ENCODE results near the gene RIN3. TPM values are rescaled to one million over a fixed set of nuclear protein-coding genes. Genes with fewer than 3 reads are reported as not detected.

Gene RIN3
- total RNA-seq, 1 donor from 2014 or later = 4.4 TPM

DNA sequence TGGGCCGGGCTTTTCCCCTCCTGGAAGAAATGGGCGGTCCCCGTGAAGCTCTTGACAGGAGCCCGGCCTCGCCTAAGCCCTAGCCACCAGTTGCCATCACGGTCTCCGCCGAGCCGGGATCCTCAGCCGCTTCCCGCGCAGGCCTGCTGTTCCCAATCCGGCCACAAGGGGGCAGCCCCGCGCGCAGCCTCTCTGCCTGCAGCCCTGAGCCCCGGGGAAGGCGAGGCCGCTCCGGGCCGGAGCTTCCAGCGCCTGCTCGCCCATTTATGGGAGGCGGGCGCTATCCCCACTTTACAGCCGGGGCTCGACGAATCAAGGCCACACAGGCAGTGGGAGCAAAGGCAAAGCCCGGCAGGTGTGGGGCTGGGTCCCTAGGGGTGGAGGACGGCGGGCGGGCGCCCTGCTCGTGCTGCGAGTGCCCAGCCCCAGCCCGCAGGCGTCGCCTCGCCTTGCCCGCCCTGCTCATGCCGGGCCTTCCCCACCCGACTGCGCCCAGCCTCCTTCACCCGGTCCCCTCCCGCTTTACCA lies 173.4 kb downstream of the RIN3 start:
- peak; percentile 54 to 73 for DNase-seq (ENCODE audit: low read depth in 2 of 2)

DNA sequence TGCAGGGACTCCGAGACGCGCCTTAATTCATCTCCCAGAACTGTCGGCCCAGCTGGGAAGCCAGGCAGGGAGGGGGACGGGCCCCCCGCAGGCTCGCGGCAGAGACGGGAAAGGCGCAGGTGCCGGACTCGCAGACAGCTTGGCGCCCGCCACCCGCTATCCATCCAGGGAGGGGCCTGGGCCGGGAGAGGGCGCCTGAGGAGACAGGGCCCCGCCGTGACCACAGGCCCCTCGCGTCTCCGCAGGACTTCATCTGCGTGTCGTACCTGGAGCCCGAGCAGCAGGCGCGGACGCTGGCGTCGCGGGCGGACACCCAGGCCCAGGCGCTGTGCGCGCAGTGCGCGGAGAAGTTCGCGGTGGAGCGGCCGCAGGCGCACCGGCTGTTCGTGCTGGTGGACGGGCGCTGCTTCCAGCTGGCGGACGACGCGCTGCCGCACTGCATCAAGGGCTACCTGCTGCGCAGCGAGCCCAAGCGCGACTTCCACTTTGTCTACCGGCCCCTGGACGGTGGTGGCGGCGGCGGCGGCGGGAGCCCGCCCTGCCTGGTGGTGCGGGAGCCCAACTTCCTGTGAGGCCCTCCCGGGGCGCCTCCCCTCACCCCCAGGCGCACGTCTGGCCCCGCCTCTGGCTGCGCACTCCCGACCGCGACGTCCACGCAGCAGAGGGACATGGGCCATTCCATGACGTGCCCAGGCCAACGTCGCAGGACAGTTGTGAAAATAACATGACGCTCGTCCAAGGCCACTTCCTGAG lies 174.3 kb downstream of the RIN3 start:
- DNase-seq (ENCODE audit: low read depth in 2 of 2) = peak in 1 of 2 donors; percentile 69

- DNase-seq (ENCODE audit: low read depth in 2 of 2) = no peak
These were observed 175.1 kb downstream of the RIN3 start for GRCh38 chr14:92688434-92689375.

- DNase-seq (ENCODE audit: low read depth in 2 of 2) = peak; percentile 63 to 81
These were observed 176.8 kb downstream of the RIN3 start for GRCh38 chr14:92690171-92691011.

DNA sequence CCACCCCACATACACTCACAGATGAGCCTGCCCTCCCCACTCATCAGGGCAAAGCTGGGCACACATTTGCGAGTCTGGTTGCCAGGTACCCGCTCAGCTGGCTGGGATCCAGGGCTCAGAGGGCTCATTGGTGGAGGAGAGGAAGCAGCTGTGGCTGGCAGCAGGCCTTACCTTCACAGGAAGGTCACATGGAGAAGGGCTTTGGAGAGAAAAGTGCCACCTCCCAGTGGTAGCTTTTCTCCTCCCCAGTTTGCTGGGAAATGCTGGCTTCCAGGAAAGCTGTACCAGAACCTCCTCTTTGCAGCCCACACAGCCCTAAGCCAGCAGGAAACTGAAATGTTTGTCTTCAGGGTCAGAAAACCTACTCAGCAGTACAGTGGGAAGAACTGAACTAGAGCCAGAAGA lies 179.2 kb downstream of the RIN3 start:
- DNase-seq (ENCODE audit: low read depth in 2 of 2) = peak; percentile 38 to 45

DNA sequence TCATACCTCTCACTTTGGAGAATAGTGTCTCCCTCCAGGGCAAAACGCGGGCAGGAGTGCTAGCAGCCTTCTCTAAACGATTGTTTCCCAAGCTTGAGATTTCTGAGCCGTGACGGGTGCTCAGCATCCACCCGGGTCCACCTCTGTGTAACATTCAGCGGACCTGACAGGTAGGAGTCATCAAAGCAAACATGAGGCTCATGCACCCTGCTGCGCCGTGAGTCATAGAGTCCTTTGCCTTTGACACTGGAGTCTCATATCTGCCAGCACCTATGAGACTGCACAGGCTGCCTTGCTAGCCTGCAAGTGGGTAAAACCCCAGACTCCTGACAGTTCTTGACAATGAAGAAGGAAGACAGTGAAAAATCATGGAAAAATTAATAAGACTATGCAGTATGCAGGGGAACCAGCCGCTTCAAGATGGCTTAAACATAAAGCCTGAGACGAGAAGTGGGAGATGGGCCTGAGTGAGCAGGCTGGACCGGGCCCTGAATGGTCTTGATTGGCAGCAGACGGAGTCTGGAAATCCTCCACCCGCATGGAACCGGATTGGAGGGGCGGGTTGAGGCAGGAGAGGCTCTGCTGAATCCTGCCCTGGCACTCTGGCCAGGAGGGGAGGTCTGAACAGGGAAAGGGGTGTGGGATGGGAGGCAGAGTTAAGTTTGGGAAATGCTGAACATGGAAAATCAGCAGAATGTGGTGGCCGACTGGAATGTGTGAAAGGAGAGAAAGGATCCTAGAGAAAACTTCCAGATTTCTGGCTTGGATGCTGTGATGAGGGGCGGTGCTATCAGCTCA lies 180.6 kb downstream of the RIN3 start:
- no peak for DNase-seq (ENCODE audit: low read depth in 2 of 2)

DNA sequence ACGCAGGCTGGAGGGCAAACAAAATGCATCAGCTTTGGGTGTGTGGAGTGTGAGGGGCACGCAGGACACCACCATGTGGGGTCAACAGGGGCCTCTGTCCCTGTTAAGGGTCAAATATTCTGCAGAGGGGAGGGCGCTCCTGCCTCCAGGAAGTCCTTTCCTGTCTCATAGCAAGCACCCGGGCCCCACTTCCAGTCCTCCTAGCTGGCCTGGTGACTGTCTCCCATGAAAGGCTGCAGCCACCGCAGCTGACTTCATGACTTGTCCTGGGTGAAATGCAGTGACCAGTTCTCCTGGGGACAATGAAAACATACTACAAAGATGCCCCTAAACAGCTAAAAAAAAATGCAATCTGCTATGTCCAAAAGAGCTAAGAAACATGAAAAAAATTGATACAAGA lies 181.2 kb downstream of the RIN3 start:
- no peak for DNase-seq (ENCODE audit: low read depth in 2 of 2)

GRCh38 chr14:92695562-92695961 lies 182.0 kb downstream of the RIN3 start:
- DNase-seq (ENCODE audit: low read depth in 2 of 2) = no peak

DNA sequence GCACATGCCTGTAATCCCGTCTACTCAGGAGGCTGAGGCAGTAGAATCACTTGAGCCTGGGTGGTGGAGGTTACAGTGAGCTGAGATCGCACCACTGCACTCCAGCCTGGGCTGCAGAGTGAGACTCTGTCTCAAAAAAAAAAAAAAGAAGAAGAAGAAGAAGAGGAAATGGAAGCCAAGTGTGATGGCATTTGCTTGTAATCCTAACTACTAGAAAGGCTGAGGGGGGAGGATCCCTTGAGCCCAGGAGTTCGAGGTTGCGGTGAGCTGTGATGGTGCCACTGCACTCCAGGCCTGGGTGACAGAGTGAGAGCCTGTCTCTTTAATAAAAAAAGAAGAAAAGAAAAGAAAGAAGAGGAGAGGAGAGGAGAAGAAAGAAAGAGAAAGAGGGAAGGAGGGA lies 182.8 kb downstream of the RIN3 start:
- DNase-seq (ENCODE audit: low read depth in 2 of 2) = no peak

DNA sequence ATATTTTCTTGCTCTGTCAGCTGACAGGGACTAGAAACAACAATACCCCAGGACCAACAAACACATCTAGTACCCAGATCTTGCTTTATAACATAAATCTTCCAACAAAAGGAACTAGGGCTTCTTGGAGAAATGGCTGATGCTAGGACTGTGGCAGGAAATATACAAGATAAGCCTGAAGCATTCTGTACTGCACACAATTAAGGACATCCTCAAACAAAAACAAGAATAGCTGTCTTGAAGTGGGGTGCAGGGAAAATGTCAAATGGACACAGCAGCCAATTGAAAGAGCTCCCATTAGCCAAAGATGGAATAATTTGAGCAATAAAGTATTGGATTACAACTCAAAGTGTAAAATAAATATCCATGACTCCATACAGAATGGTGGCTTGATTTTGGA lies 184.8 kb downstream of the RIN3 start:
- DNase-seq (ENCODE audit: low read depth in 2 of 2) = no peak

DNA sequence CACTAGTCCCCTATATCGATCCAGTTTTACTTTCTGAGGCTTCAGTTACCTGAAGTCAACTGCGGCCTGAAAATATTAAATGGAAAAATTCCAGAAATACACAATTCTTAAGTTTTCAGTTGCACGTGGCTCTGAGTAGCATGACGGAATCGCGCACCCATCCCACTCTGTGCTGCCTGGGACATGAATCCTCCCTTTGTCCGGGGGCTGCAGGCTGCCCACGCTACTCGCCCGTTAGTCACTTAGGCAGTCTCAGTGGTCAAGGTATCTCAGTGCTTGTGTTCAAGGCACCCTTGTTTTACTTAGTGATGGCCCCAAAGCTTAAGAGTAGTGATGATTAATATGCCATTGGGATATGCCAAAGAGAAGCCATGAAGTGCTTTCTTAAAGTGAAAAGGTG lies 188.2 kb downstream of the RIN3 start:
- no peak for DNase-seq (ENCODE audit: low read depth in 2 of 2)

GRCh38 chr14:92702441-92702918 lies 188.9 kb downstream of the RIN3 start:
- DNase-seq (ENCODE audit: low read depth in 2 of 2) = no peak

- DNase-seq (ENCODE audit: low read depth in 2 of 2) = no peak
These were observed 189.9 kb downstream of the RIN3 start for GRCh38 chr14:92703516-92703915.

- DNase-seq (ENCODE audit: low read depth in 2 of 2) = no peak
These were observed 190.6 kb downstream of the RIN3 start for GRCh38 chr14:92704036-92704804.

- DNase-seq (ENCODE audit: low read depth in 2 of 2) = no peak
These were observed 191.2 kb downstream of the RIN3 start for GRCh38 chr14:92704821-92705220.

- no peak for DNase-seq (ENCODE audit: low read depth in 2 of 2)
These were observed 192.8 kb downstream of the RIN3 start for GRCh38 chr14:92706386-92706785.

DNA sequence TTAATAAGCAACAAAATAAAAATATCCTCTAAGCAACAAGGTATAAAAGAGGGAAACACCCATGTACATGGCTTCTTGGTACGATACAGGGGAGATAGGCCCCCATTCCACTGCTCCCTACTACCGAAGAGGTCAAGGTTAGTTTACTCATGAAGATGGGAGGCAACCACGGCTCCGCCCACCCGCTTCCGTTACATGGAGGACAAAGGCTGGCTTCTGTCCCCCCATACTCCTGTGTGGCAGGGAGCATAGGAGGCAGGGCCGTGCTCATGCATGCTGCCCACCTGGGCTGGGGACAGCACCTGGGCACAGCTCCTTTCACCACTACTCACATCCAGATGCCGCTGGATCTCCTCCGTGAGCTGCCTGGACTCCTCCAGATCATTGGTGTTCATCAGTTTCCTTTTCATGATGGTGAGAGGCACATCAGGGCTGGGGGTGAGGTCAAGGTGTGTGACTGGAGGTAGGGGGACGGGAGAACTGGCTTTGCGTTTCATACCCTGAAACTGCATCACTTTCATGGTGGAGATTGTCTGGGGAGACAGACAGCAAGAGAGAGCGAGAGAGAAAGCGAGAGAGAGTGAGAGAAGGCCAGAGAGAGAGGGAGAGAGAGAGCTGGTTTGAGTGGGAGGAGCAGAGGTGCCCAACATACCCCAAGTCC lies 195.9 kb downstream of the RIN3 start:
- no peak for DNase-seq (ENCODE audit: low read depth in 2 of 2)

DNA sequence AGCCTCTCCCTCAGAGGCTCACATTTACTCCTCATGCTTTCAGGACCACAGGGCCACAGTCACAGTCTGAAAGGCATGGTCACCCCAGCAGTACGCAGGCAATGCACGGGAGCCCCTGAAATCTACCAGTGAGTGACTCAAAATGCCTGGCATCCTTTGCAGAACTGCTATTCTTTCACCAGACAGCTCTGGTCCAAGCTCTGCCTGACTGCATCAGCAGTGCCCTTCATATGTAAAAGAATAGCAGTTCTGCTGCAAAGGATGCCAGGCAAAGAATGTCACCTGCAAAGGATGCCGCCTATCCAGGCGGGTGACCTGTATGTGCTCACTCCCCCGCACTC lies 196.4 kb downstream of the RIN3 start:
- DNase-seq (ENCODE audit: low read depth in 2 of 2) = no peak

- DNase-seq (ENCODE audit: low read depth in 2 of 2) = no peak
These were observed 198.5 kb downstream of the RIN3 start for GRCh38 chr14:92711976-92712653.
